Large intestine (tissue), 3 donors: Measurements from ENCODE around the gene PLEKHM3. TPM values are rescaled to one million over a fixed set of nuclear protein-coding genes. Genes with fewer than 3 reads are reported as not detected.
A peak's percentile ranks its signal among the peaks of the same experiment; 100 is the strongest.

Source experiments
- DNase-seq, 2 donors: peaks; one replicate each; pipeline versions ENCODE4 v3.0.0 to v3.0.0-alpha.2; 2013
- H3K27ac ChIP-seq: one replicate; pipeline ENCODE4 v1.5.1; 2013; ENCODE audit warnings: low read length
- H3K27me3 ChIP-seq: 2 replicates; pipeline ENCODE4 v1.6.1; 2013; ENCODE audit warnings: low read length; ENCODE audit not compliant: control insufficient read depth, insufficient read depth
- H3K36me3 ChIP-seq: 2 replicates; pipeline ENCODE4 v1.6.1; 2013; ENCODE audit warnings: low read length; ENCODE audit not compliant: control insufficient read depth, insufficient read depth
- H3K4me1 ChIP-seq: one replicate; pipeline ENCODE4 v1.6.1; 2013; ENCODE audit warnings: low read length; ENCODE audit not compliant: control insufficient read depth, insufficient read depth
- H3K4me3 ChIP-seq: one replicate; pipeline ENCODE4 v1.5.1; 2013; ENCODE audit warnings: low read length
- H3K9me3 ChIP-seq: one replicate; pipeline ENCODE4 v1.6.1; 2013; ENCODE audit warnings: mild to moderate bottlenecking, low read depth, low read length, moderate library complexity; ENCODE audit not compliant: control insufficient read depth
- WGBS: methylation state at CpG from one replicate; pipeline ENCODE4 v1.1.5; 2013; ENCODE audit warnings: low lambda C conversion rate; ENCODE audit not compliant: insufficient coverage; 5-methylcytosine and 5-hydroxymethylcytosine counted together
- polyA plus RNA-seq: library from polyadenylated mRNA; unstranded; fragments of 120-200 nt; gene quantifications from one replicate; pipeline ENCODE4 v1.2.1, GENCODE V29; 2013

The PLEKHM3 gene
- polyA plus RNA-seq, 1 donor, result 11.3 TPM

DNA sequence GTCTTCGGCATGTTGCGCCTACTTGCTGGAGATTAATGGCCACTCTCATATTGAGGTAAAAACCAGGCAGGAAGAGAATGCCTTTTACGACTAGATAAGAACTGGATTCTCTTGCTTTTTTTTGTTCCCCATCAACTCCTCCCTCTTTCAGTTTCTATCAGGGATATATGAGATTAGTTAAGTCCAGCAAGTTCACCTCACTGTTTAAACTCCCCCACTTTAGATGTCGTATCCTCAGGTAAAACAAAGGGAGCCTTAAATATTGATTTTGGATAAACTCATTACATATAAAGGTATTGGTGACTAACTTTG lies 98.4 kb downstream of the PLEKHM3 start:
- no peaks in the 10 kb centered on the region for H3K9me3 ChIP-seq
- H3K4me1 ChIP-seq, result peaks cover 13% of the 10 kb centered on the region
- H3K4me3 ChIP-seq, result no peak overlapping the region
- peak overlapping the region; percentile 4 for H3K27ac ChIP-seq
- no peaks in the 10 kb centered on the region for H3K27me3 ChIP-seq
- 20% methylated on average over 2 of the region's 4 CpGs for WGBS
- peak; percentile 31 to 75 for DNase-seq
- H3K36me3 ChIP-seq, result peaks cover 6% of the 10 kb centered on the region

DNA sequence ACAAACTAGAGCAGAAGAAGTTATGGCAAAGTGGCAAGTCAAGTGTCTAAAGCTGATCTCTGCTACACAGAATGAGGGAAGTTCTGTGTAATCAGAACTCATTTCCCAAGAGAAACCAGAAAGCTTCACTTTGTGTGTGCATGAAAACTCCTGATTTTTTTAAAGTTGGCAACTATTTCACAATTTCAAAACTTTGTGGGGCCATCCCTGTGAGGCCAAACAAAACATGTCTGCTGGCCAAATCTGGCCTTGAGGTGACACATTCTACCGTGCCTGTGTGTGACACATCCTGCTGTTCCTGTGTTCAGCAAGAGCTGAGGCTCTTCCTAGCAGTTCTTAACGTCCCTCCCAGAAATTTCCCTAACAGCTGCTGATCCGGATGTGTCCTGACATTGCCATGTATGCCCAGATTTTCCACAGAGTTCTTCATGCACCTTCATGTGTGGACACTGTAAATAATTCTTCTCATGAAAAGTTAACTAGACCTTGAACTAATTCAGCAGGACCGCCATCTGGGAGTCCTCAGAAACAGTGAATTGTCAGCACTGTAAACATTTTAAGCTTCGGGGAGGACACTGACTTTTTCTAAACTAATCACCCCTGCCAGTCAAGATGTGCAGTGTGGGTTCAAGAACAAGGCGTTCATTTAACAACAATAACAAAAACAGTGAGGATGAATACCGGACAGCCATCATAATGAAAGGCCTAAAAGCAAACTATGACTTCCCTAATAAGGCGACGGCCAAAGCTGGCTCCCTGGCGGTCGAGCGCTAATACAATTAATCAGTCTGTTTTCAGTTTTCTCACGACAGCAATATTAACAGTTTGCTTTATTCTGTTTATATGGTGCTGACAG lies 99.0 kb downstream of the PLEKHM3 start:
- H3K9me3 ChIP-seq, result no peaks in the 10 kb centered on the region
- no peaks in the 10 kb centered on the region for H3K27me3 ChIP-seq
- H3K36me3 ChIP-seq, result peaks cover 6% of the 10 kb centered on the region
- H3K4me3 ChIP-seq, result no peak overlapping the region
- DNase-seq, result peak in 1 of 2 donors; percentile 47
- H3K4me1 ChIP-seq, result peaks cover 13% of the 10 kb centered on the region
- peak overlapping the region; percentile 4 for H3K27ac ChIP-seq
- WGBS, result no CpG with 5 or more reads among the region's 13 CpGs

DNA sequence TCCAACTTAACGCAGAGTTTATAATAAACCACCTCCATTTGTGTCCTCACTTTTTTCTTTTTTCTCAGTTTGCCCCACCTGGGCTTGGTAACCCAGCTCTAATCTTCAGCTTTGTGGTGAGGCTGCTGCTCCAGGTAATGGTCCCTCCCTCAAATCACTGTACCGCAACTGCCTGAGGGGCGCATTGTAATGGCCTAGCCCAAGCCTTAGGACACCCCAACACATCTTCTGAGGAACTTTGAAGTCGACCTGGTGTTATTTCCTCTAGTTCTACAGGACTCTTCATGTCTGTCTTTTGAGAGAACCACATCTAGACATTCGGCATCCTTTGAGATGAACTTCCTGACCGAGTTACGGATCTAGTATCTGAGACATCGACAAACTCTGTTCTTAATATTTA lies 99.7 kb downstream of the PLEKHM3 start:
- Histone ChIP-seq H3K4me3 (no peak overlapping the region), H3K4me1 (peaks cover 8% of the 10 kb centered on the region), H3K27ac (no peak overlapping the region), H3K9me3 (no peaks in the 10 kb centered on the region), H3K36me3 (peaks cover 6% of the 10 kb centered on the region), H3K27me3 (no peaks in the 10 kb centered on the region)
- WGBS, result no CpG with 5 or more reads among the region's 8 CpGs
- DNase-seq, result no peak

DNA sequence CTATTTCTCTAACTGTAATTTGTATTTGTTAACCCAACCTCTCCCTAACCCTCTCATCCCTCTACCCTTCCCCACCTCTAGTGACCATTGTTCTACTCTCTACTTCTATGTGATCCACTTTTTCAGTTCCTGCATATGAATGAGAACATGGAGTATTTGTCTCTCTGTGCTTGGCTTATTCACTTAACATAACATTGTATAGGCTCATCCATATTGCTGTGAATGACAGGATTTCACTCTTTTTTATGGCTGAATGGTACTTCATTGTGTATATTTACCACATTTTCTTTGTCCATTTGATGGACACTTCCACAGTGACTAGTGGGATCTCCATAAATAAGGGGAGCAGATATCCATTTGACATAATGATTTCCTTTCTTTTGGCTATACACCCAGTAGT lies 103.7 kb downstream of the PLEKHM3 start:
- H3K36me3 ChIP-seq, result peaks cover 6% of the 10 kb centered on the region
- H3K9me3 ChIP-seq, result no peaks in the 10 kb centered on the region
- H3K4me3 ChIP-seq, result no peak overlapping the region

DNA sequence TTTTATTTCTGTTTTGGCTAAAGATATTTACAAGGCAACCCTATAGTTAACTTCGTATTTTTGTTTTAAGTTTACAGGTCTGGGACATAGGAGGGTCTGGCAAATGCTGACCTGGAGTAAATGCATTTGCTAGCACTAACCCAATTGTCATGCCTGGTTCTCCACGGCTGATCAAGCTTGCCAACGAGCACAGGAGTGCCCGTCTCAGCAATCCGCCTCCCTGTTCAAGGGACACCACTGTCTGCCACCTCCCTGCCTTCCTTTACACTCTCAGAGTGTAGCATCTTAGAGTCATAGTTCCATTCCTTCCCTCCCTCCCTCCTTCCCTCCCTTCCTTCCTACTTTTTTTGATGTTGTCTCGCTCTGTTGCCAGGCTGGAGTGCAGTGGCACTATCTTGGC lies 104.6 kb downstream of the PLEKHM3 start:
- no peak for DNase-seq
- no peak overlapping the region for H3K27ac ChIP-seq
- no peaks in the 10 kb centered on the region for H3K27me3 ChIP-seq
- WGBS, result no CpG with 5 or more reads among the region's 6 CpGs
- peaks cover 10% of the 10 kb centered on the region for H3K4me1 ChIP-seq
- peaks cover 7% of the 10 kb centered on the region for H3K36me3 ChIP-seq
- H3K4me3 ChIP-seq, result no peak overlapping the region
- H3K9me3 ChIP-seq, result no peaks in the 10 kb centered on the region

More for the DNA sequence above, 103.7 kb downstream of the PLEKHM3 start:
- Histone ChIP-seq H3K4me1 (peaks cover 10% of the 10 kb centered on the region), H3K27me3 (no peaks in the 10 kb centered on the region), H3K27ac (no peak overlapping the region)
- no peak for DNase-seq

DNA sequence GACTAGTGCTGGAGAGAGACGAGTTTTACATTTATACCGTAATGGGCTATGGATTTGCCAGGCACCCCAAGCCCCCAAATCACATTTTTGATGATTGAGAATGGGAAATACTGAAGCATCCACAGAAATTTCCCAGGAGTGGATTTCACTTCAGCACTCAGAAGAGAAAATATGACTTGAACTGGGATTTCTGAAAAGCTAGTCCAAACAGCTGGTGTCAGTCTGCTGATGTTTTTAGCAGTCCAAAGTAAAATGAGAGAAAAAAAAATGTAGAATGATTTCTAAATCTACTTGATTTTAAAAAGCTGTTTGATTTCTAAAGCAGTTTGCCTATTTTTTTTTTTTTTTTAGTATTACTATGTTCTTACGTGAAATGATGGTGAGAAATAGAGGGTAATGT lies 105.0 kb downstream of the PLEKHM3 start:
- H3K36me3 ChIP-seq, result peaks cover 7% of the 10 kb centered on the region
- no peaks in the 10 kb centered on the region for H3K9me3 ChIP-seq
- DNase-seq, result no peak
- H3K27ac ChIP-seq, result no peak overlapping the region
- H3K4me1 ChIP-seq, result peaks cover 10% of the 10 kb centered on the region
- no peak overlapping the region for H3K4me3 ChIP-seq
- WGBS, result no CpG with 5 or more reads among the region's 3 CpGs
- no peaks in the 10 kb centered on the region for H3K27me3 ChIP-seq

DNA sequence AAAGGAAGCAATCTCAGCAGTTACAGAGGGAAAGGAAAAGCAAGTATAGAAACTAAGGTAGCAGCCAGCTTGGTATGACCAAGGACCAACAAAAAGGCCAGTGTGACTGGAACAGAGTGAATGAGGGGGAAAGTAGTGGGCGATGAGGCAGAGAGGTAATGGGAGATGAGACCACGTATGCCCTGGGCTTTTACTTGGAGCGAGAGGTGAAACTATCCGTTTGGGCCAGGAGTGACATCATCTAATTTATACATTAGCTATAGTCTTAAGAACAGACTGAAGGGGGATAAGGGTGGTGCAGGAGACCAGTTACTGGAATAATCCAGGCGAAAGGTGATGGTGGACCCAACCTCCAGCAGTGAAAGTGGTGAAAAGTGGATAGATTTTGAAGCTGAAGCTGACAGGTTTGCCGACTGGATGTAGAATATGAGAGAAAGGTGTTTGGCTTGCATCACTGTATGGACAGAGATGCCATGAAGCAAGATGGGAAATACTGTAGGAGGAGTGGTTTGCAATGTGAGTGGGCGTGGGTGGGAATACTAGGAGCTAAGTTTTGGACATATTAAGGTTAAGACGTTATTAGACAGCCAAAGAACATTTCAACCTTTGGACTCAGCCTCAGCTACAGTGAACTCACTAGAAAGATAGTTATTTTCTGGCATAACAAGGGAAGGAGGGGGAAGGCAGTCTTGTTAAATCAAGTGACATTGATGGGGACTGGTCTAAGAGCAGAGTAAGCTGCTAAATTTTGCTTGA lies 106.0 kb downstream of the PLEKHM3 start:
- 93% methylated on average over 3 of the region's 8 CpGs for WGBS
- Histone ChIP-seq H3K27me3 (no peaks in the 10 kb centered on the region), H3K9me3 (no peaks in the 10 kb centered on the region), H3K27ac (no peak overlapping the region), H3K4me1 (peaks cover 10% of the 10 kb centered on the region), H3K4me3 (no peak overlapping the region), H3K36me3 (peaks cover 5% of the 10 kb centered on the region)
- DNase-seq, result peak in 1 of 2 donors; percentile 46

DNA sequence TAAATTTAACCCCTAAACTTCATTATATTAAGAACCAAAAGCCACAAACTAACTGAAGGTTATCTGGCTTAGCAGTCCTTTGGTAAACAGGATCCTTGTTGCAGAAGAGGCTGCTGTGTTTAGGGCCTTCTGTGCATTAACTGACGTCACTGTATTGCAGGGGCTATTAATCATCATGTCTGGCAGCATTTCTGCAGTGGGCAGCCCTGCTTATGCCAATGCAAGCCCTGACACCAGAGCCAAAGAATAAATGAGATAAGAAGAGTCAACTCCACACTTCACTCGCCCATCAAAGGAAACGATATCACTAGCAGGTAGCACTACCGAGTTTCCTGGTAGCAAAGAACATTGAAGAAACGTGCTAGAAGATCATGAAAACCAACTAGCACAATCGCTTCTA lies 110.6 kb downstream of the PLEKHM3 start:
- Histone ChIP-seq H3K4me1 (peaks cover 6% of the 10 kb centered on the region), H3K36me3 (peaks cover 2% of the 10 kb centered on the region), H3K4me3 (no peak overlapping the region), H3K27ac (no peak overlapping the region), H3K27me3 (no peaks in the 10 kb centered on the region), H3K9me3 (no peaks in the 10 kb centered on the region)
- peak in 1 of 2 donors; percentile 60 for DNase-seq
- WGBS, result 60% methylated on average over 1 of the region's 6 CpGs

DNA sequence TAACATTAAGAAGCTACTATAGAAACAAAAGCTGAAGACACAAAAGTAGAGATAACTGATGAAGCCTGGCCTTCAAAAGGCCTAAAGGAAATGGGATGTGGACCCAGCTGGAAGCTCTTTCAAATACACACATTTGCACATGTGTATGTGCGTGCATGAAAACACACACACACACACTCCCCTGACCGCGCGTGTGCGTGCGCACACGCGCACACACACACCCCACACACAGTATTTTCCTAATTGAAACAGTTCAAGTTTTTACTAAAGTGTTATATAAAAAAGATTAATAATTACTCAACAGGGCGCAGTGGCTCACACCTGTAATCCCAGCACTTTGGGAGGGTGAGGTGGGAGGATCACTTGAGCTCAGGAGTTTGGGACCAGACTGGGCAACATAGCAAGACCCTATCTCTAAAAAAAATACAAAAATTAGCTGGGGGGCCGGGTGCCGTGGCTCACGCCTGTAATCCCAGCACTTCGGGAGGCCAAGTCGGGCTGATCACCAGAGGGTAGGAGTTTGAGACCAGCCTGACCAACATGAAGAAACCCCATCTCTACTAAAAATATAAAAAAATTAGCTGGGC lies 111.5 kb downstream of the PLEKHM3 start:
- Histone ChIP-seq H3K4me3 (no peak overlapping the region), H3K9me3 (no peaks in the 10 kb centered on the region), H3K36me3 (peaks cover 2% of the 10 kb centered on the region), H3K4me1 (no peaks in the 10 kb centered on the region), H3K27me3 (no peaks in the 10 kb centered on the region), H3K27ac (no peak overlapping the region)
- no CpG with 5 or more reads among the region's 14 CpGs for WGBS
- DNase-seq, result no peak

DNA sequence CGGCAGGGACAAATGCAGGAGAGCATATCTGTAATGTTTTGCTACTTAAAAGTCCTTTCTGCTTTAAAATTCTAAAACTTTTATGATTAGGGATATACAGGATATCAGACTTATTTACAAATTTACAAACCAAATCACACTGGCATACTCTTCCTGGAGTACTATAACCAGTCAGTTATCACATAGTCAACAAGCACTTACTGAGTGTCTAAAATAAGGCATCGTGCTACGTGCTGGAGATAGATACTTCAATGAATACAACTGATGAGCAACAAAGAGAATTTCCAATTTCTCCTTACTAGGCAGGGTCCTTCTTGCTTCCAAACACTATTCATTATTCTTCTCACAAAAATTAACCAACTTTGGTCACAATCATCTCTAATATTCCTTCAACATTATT lies 113.5 kb downstream of the PLEKHM3 start:
- no CpG with 5 or more reads among the region's 3 CpGs for WGBS

More for the DNA sequence above, 113.5 kb downstream of the PLEKHM3 start:
- Histone ChIP-seq H3K4me1 (peaks cover 2% of the 10 kb centered on the region), H3K9me3 (no peaks in the 10 kb centered on the region), H3K36me3 (peaks cover 2% of the 10 kb centered on the region), H3K4me3 (no peak overlapping the region), H3K27me3 (no peaks in the 10 kb centered on the region), H3K27ac (no peak overlapping the region)
- no peak for DNase-seq
